PC-9 (cell line): ENCODE data around the gene CLUH.

Experiments
- EZH2 ChIP-seq: fragments of 200-600 bp; sonication (generic); IDR thresholded peaks from 2 replicates; pipeline ENCODE4 v1.8.0; 2017; ENCODE audit warnings: antibody characterized with exemption, low read depth
- TF ChIP-seq, protein P1 (sequence below): fragments of 200-600 bp; sonication (generic); conservative IDR thresholded peaks from 2 replicates; pipeline ENCODE4 v1.6.1; 2017; ENCODE audit warnings: mixed run types, antibody characterized with exemption, mild to moderate bottlenecking, moderate library complexity

GRCh38 chr17:2688351-2689342 lies 22.9 kb downstream of the CLUH start:
- TF ChIP-seq, protein P1, sequence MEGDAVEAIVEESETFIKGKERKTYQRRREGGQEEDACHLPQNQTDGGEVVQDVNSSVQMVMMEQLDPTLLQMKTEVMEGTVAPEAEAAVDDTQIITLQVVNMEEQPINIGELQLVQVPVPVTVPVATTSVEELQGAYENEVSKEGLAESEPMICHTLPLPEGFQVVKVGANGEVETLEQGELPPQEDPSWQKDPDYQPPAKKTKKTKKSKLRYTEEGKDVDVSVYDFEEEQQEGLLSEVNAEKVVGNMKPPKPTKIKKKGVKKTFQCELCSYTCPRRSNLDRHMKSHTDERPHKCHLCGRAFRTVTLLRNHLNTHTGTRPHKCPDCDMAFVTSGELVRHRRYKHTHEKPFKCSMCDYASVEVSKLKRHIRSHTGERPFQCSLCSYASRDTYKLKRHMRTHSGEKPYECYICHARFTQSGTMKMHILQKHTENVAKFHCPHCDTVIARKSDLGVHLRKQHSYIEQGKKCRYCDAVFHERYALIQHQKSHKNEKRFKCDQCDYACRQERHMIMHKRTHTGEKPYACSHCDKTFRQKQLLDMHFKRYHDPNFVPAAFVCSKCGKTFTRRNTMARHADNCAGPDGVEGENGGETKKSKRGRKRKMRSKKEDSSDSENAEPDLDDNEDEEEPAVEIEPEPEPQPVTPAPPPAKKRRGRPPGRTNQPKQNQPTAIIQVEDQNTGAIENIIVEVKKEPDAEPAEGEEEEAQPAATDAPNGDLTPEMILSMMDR: no peak
- TF ChIP-seq EZH2: no peak
